Fibroblast of lung (primary cell): ENCODE results near the gene SYNE1. TPM values are rescaled to one million over a fixed set of nuclear protein-coding genes. Genes with fewer than 3 reads are reported as not detected.

ENCODE experiments used
- DNase-seq, 2 donors: peaks; one replicate each; pipeline versions ENCODE4 v3.0.0 to v3.0.0-alpha.2; 2010; ENCODE audit warnings: low read depth in 2 of 2
- H2AFZ ChIP-seq: 2 replicates; pipeline ENCODE4 v1.5.1; 2012; ENCODE audit warnings: low read length, control low read depth, inconsistent platforms
- H3K27ac ChIP-seq: 2 replicates; pipeline ENCODE4 v1.5.1; 2011; ENCODE audit warnings: low read length, control low read depth; ENCODE audit not compliant: insufficient read depth
- H3K27me3 ChIP-seq: 2 replicates; pipeline ENCODE4 v1.5.1; 2011; ENCODE audit warnings: mild to moderate bottlenecking, low read length; ENCODE audit not compliant: control insufficient read depth, insufficient read depth
- H3K36me3 ChIP-seq: 2 replicates; pipeline ENCODE4 v1.5.1; 2011; ENCODE audit warnings: low read length; ENCODE audit not compliant: control insufficient read depth, insufficient read depth
- H3K4me1 ChIP-seq: 2 replicates; pipeline ENCODE4 v1.5.1; 2011; ENCODE audit warnings: low read length; ENCODE audit not compliant: control insufficient read depth, insufficient read depth; ENCODE audit errors: extremely low read depth
- H3K4me2 ChIP-seq: 2 replicates; pipeline ENCODE4 v1.5.1; 2011; ENCODE audit warnings: low read length, control low read depth; ENCODE audit not compliant: insufficient read depth; ENCODE audit errors: extremely low read depth
- H3K4me3 ChIP-seq, 4 experiments: fragments of 200-600 bp in 1 of 4; sonication (generic) in 1 of 4; replicated peaks in 1 of 4; 2 replicates each; pipeline ENCODE4 v1.5.1; 2011 to 2016; ENCODE audit warnings: low read length in 4 of 4, low read depth in 3 of 4, mild to moderate bottlenecking in 3 of 4, control low read depth in 2 of 4, inconsistent platforms in 1 of 4, mixed read lengths in 1 of 4; ENCODE audit not compliant: insufficient read depth in 1 of 4; ENCODE audit errors: control extremely low read depth in 1 of 4
- H3K79me2 ChIP-seq: 2 replicates; pipeline ENCODE4 v1.5.1; 2012; ENCODE audit warnings: mild to moderate bottlenecking, low read length, inconsistent platforms; ENCODE audit not compliant: control insufficient read depth, insufficient read depth
- H3K9ac ChIP-seq: 2 replicates; pipeline ENCODE4 v1.5.1; 2011; ENCODE audit warnings: mild to moderate bottlenecking, low read length, control low read depth; ENCODE audit not compliant: insufficient read depth
- H3K9me3 ChIP-seq: 2 replicates; pipeline ENCODE4 v1.5.1; 2012; ENCODE audit warnings: low read depth, low read length; ENCODE audit not compliant: control insufficient read depth, insufficient read depth
- H4K20me1 ChIP-seq: 2 replicates; pipeline ENCODE4 v1.5.1; 2011; ENCODE audit warnings: low read length; ENCODE audit not compliant: control insufficient read depth, insufficient read depth; ENCODE audit errors: extremely low read depth
- EZH2 ChIP-seq: IDR thresholded peaks from 2 replicates; pipeline ENCODE4 v1.5.1; 2012; ENCODE audit warnings: low read length, control low read depth, mild to moderate bottlenecking; ENCODE audit errors: missing control alignments
- polyA plus RNA-seq, 2 donors: library from polyadenylated mRNA; depleted of rRNA in 1 of 2; stranded (reverse) in 1 of 2; unstranded in 1 of 2; fragments of >200 nt; gene quantifications; 2 replicates each; pipeline ENCODE4 v1.2.1, GENCODE V29; 2011 to 2012; ENCODE audit warnings: missing spikeins in 1 of 2
- total RNA-seq: library from RNA; depleted of rRNA; stranded (reverse); fragments of >200 nt; gene quantifications from 2 replicates; pipeline ENCODE4 v1.2.1, GENCODE V29; 2014
- TF ChIP-seq, protein P1 (sequence below), 2 donors: IDR thresholded peaks in 1 of 2; conservative IDR thresholded peaks in 1 of 2; 1 replicate in 1 of 2; 2 replicates in 1 of 2; pipeline ENCODE4 v1.5.1; 2011 to 2012; ENCODE audit warnings: low read length in 2 of 2, control low read depth in 1 of 2, inconsistent platforms in 1 of 2, low read depth in 1 of 2, mild to moderate bottlenecking in 1 of 2

The SYNE1 gene
- total and polyA plus RNA-seq, 2 donors (not counting 1 experiment from before 2014, with no cell fraction given) = 21.7 to 219 TPM

- Histone ChIP-seq H3K36me3 (peaks cover 4% of the 10 kb centered on the region), H3K9ac (no peak overlapping the region), H3K4me1 (no peaks in the 10 kb centered on the region), H3K4me3 (no peak overlapping the region), H3K4me2 (no peak overlapping the region), H3K27me3 (no peaks in the 10 kb centered on the region), H2AFZ (no peak overlapping the region), H3K9me3 (no peaks in the 10 kb centered on the region), H3K79me2 (no peaks in the 10 kb centered on the region), H3K27ac (no peak overlapping the region), H4K20me1 (no peaks in the 10 kb centered on the region)
- no peak for TF ChIP-seq EZH2
- TF ChIP-seq, protein P1, sequence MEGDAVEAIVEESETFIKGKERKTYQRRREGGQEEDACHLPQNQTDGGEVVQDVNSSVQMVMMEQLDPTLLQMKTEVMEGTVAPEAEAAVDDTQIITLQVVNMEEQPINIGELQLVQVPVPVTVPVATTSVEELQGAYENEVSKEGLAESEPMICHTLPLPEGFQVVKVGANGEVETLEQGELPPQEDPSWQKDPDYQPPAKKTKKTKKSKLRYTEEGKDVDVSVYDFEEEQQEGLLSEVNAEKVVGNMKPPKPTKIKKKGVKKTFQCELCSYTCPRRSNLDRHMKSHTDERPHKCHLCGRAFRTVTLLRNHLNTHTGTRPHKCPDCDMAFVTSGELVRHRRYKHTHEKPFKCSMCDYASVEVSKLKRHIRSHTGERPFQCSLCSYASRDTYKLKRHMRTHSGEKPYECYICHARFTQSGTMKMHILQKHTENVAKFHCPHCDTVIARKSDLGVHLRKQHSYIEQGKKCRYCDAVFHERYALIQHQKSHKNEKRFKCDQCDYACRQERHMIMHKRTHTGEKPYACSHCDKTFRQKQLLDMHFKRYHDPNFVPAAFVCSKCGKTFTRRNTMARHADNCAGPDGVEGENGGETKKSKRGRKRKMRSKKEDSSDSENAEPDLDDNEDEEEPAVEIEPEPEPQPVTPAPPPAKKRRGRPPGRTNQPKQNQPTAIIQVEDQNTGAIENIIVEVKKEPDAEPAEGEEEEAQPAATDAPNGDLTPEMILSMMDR (conservative IDR thresholded peaks at IDR 0.05 in 1 of 2, IDR thresholded peaks at IDR 0.05 in 1 of 2; ENCODE audit: low read depth in 1 of 2, low read length in 2 of 2) = no peak
- DNase-seq = no peak
Measured at GRCh38 chr6:152343735-152344360, 293.3 kb downstream of the SYNE1 start.

- DNase-seq = no peak
- no peaks in the 10 kb centered on the region for H3K27me3 ChIP-seq
- no peak for TF ChIP-seq EZH2
- TF ChIP-seq, protein P1 (conservative IDR thresholded peaks at IDR 0.05 in 1 of 2, IDR thresholded peaks at IDR 0.05 in 1 of 2; ENCODE audit: low read depth in 1 of 2, low read length in 2 of 2) = no peak
- no peaks in the 10 kb centered on the region for H3K4me1 ChIP-seq
- no peak overlapping the region for H3K4me2 ChIP-seq
- peaks cover 7% of the 10 kb centered on the region for H3K36me3 ChIP-seq
- H2AFZ ChIP-seq = no peak overlapping the region
- no peaks in the 10 kb centered on the region for H3K79me2 ChIP-seq
- H3K4me3 ChIP-seq = no peak overlapping the region
- H3K27ac ChIP-seq = no peak overlapping the region
- H4K20me1 ChIP-seq = no peaks in the 10 kb centered on the region
- H3K9ac ChIP-seq = no peak overlapping the region
- H3K9me3 ChIP-seq = no peaks in the 10 kb centered on the region
Measured at GRCh38 chr6:152341596-152341995, 295.6 kb downstream of the SYNE1 start.

DNA sequence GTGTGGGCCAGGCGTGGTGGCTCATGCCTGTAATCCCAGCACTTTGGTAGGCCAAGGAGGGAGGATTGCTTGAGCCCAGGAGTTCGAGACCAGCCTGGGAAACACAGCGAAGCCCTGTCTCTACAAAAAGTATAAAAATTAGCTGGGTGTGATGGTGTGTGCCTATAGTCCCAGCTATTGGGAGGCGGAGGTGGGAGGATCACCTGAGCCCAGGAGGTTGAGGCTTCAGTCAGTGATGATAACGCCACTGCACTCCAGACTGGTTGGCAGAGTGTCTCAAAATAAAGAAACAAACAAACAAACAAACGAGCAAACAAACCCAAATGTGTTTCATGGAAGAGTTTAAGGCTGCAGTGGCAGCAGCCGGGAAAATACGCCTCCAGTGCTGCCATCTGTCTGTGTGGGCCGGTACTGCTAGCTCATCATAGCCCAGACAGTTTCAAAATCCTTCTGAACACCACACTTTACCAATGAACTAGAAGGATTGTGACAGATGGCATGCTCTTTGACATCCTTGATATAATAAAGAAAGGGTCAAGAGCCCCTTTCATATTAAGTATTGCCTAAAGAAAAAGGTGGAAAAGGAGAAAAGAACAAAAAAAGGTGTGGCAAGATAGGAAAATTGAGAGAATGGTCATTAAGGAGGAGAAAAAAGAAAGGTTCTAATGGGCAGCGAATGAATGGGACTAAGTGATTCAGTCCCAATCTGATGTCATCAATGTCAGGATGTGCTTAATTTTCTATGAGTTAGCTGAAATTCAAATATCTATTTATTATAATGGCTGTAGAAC is 298.6 kb downstream of the SYNE1 start:
- H3K4me2 ChIP-seq = no peak overlapping the region
- H3K79me2 ChIP-seq = no peaks in the 10 kb centered on the region
- TF ChIP-seq, protein P1 (conservative IDR thresholded peaks at IDR 0.05 in 1 of 2, IDR thresholded peaks at IDR 0.05 in 1 of 2; ENCODE audit: low read depth in 1 of 2, low read length in 2 of 2) = peak; percentile 87 to 97
- TF ChIP-seq EZH2 = no peak
- H3K9ac ChIP-seq = no peak overlapping the region
- peaks cover 9% of the 10 kb centered on the region for H3K36me3 ChIP-seq
- no peaks in the 10 kb centered on the region for H4K20me1 ChIP-seq
- no peaks in the 10 kb centered on the region for H3K9me3 ChIP-seq
- peak in 1 of 2 donors; percentile 36 for DNase-seq
- H3K4me1 ChIP-seq = no peaks in the 10 kb centered on the region
- no peak overlapping the region for H2AFZ ChIP-seq
- no peak overlapping the region for H3K4me3 ChIP-seq
- H3K27me3 ChIP-seq = no peaks in the 10 kb centered on the region
- no peak overlapping the region for H3K27ac ChIP-seq
